Endothelial cell of umbilical vein (primary cell): ENCODE data around the gene RP9. TPM values are rescaled to one million over a fixed set of nuclear protein-coding genes. Genes with fewer than 3 reads are reported as not detected.

Experiments
- BruUV-seq: library from RNA; stranded (reverse); fragments of 400-500 nt; replicated peaks from 2 replicates; lab custom pipeline; 2021; lab: Mats Ljungman, UMichigan
- CTCF ChIA-PET: fragments of 300-600, 350-600 bp; sonication (Branson Sonifier 250); formaldehyde crosslinking; loops from one replicate; lab custom pipeline; 2021; ENCODE audit warnings: antibody characterized with exemption, inconsistent platforms; lab: Charles Lee
- POLR2A ChIA-PET: fragments of 300-600, 350-600 bp; sonication (Branson Sonifier 250); formaldehyde crosslinking; loops from one replicate; lab custom pipeline; 2021; ENCODE audit warnings: antibody characterized with exemption, inconsistent platforms; lab: Charles Lee
- DNase-seq: peaks from one replicate; pipeline ENCODE4 v3.0.0-alpha.2; 2011; ENCODE audit warnings: low read depth, low spot score
- FAIRE-seq: peaks from 2 replicates; lab custom pipeline; 2011; peaks lifted over from hg19 to GRCh38; lab: Jason Lieb, UNC
- H2AFZ ChIP-seq: 2 replicates; pipeline ENCODE4 v1.6.0; 2012; ENCODE audit warnings: low read depth, low read length, control low read depth, inconsistent platforms
- H3K27ac ChIP-seq: 2 replicates; pipeline ENCODE4 v1.5.1; 2011; ENCODE audit warnings: low read depth, mild to moderate bottlenecking, control low read depth, low read length, moderate library complexity; ENCODE audit not compliant: insufficient read depth
- H3K27me3 ChIP-seq, 2 experiments: 2 replicates each; pipeline versions ENCODE4 v1.6.0 to v1.6.1; 2011; ENCODE audit warnings: low read length in 2 of 2, mixed read lengths in 1 of 2; ENCODE audit not compliant: control insufficient read depth in 2 of 2, insufficient read depth in 2 of 2
- H3K36me3 ChIP-seq, 2 experiments: 2 replicates in 1 of 2; 3 replicates in 1 of 2; pipeline ENCODE4 v1.5.1; 2011; ENCODE audit warnings: low read length in 2 of 2, mild to moderate bottlenecking in 1 of 2, moderate library complexity in 1 of 2; ENCODE audit not compliant: control insufficient read depth in 2 of 2, insufficient read depth in 2 of 2; ENCODE audit errors: extremely low read depth in 1 of 2
- H3K4me1 ChIP-seq: 3 replicates; pipeline ENCODE4 v1.5.1; 2011; ENCODE audit warnings: mild to moderate bottlenecking, low read length; ENCODE audit not compliant: control insufficient read depth, insufficient read depth; ENCODE audit errors: extremely low read depth
- H3K4me2 ChIP-seq: 2 replicates; pipeline ENCODE4 v1.6.1; 2011; ENCODE audit warnings: low read length, control low read depth, mixed read lengths; ENCODE audit not compliant: insufficient read depth
- H3K4me3 ChIP-seq, 3 experiments: fragments of 200-600 bp in 1 of 3; sonication (generic), shearing (Covaris generic) in 1 of 3; replicated peaks in 1 of 3; 2 replicates each; pipeline ENCODE4 v1.5.1; 2011 to 2016; ENCODE audit warnings: control low read depth in 3 of 3, low read length in 3 of 3, mild to moderate bottlenecking in 2 of 3, inconsistent platforms in 1 of 3, low read depth in 1 of 3, moderate library complexity in 1 of 3; ENCODE audit not compliant: insufficient read depth in 1 of 3
- H3K79me2 ChIP-seq: 2 replicates; pipeline ENCODE4 v1.6.0; 2012; ENCODE audit warnings: low read length, inconsistent platforms; ENCODE audit not compliant: control insufficient read depth, insufficient read depth
- H3K9ac ChIP-seq: replicated peaks from 2 replicates; pipeline ENCODE3; 2011; ENCODE audit warnings: low read length, control low read depth; ENCODE audit not compliant: insufficient read depth; ENCODE audit errors: extremely low read depth
- H3K9me1 ChIP-seq: replicated peaks from 3 replicates; pipeline ENCODE4 v1.6.0; 2011; ENCODE audit warnings: mild to moderate bottlenecking, low read length; ENCODE audit not compliant: control insufficient read depth, insufficient read depth; ENCODE audit errors: extremely low read depth
- H3K9me3 ChIP-seq: replicated peaks from 2 replicates; pipeline ENCODE4 v1.5.1; 2012; ENCODE audit warnings: low read length, inconsistent platforms; ENCODE audit not compliant: control insufficient read depth, insufficient read depth
- H4K20me1 ChIP-seq: replicated peaks from 2 replicates; pipeline ENCODE3; 2011; ENCODE audit warnings: mild to moderate bottlenecking, low read length; ENCODE audit not compliant: control insufficient read depth, insufficient read depth; ENCODE audit errors: extremely low read depth
- CTCF ChIP-seq, 2 donors: IDR thresholded peaks; 1 replicate in 1 of 2; 2 replicates in 1 of 2; pipeline ENCODE4 v1.5.1; 2011; ENCODE audit warnings: low read length in 2 of 2, mild to moderate bottlenecking in 2 of 2, moderate library complexity in 2 of 2, control low read depth in 1 of 2, inconsistent platforms in 1 of 2, low read depth in 1 of 2; ENCODE audit not compliant: insufficient read depth in 1 of 2; ENCODE audit errors: extremely low read depth in 1 of 2
- EZH2 ChIP-seq: IDR thresholded peaks from 2 replicates; pipeline ENCODE4 v1.6.1; 2012; ENCODE audit warnings: borderline replicate concordance, low read depth, mild to moderate bottlenecking, moderate library complexity, low read length, inconsistent platforms; ENCODE audit not compliant: severe bottlenecking
- FOS ChIP-seq: IDR thresholded peaks from 2 replicates; pipeline ENCODE4 v1.6.1; 2011; ENCODE audit warnings: mild to moderate bottlenecking, low read length, moderate library complexity, borderline replicate concordance; ENCODE audit not compliant: insufficient read depth
- GATA2 ChIP-seq: IDR thresholded peaks from 2 replicates; pipeline ENCODE4 v1.7.0; 2011; ENCODE audit warnings: low read depth, mild to moderate bottlenecking, moderate library complexity, mixed read lengths, low read length; ENCODE audit not compliant: insufficient read length, insufficient read depth
- JUN ChIP-seq: IDR thresholded peaks from 2 replicates; pipeline ENCODE4 v1.6.1; 2011; ENCODE audit warnings: borderline replicate concordance, low read depth; ENCODE audit not compliant: insufficient read length, insufficient read depth
- MYC ChIP-seq: IDR thresholded peaks from one replicate; pipeline ENCODE4 v1.6.1; 2011; ENCODE audit warnings: mild to moderate bottlenecking, low read depth, low read length
- POLR2A ChIP-seq: IDR thresholded peaks from 2 replicates; pipeline ENCODE4 v1.6.1; 2012; ENCODE audit warnings: low read depth, mild to moderate bottlenecking, control low read depth, low read length
- POLR2AphosphoS5 ChIP-seq: IDR thresholded peaks from 2 replicates; pipeline ENCODE4 v1.6.1; 2012; ENCODE audit warnings: low read depth, mild to moderate bottlenecking, control low read depth, low read length, moderate library complexity; ENCODE audit not compliant: insufficient read depth
- dilution Hi-C: fragments of 300-500 bp; cut with MboI; formaldehyde crosslinking; loops from one replicate; pipeline ENCODE4 v1.15.0; 2019; ENCODE audit warnings: low sequenced_read_pairs; ENCODE audit not compliant: extremely low pct_ligation_motif_present
- intact Hi-C: fragments of 100-400 bp; cut with micrococcal nuclease; formaldehyde crosslinking; loops from one replicate; pipeline ENCODE4 v1.10.0; 2022
- polyA plus RNA-seq, 4 experiments: library from polyadenylated mRNA; depleted of rRNA in 3 of 4; stranded (reverse) in 3 of 4; unstranded in 1 of 4; fragments of >200 nt; gene quantifications; 2 replicates each; pipeline versions ENCODE4 v1.2.1 to v1.2.3, GENCODE V29; 2011 to 2012; ENCODE audit warnings: missing spikeins in 1 of 4
- total RNA-seq: library from RNA; stranded (reverse); gene quantifications from 2 replicates; pipeline ENCODE4 v1.2.3, GENCODE V29; 2021
- TF ChIP-seq, protein P1 (sequence below): IDR thresholded peaks from 2 replicates; pipeline ENCODE4 v1.6.1; 2011; ENCODE audit not compliant: insufficient read depth, insufficient read length

RP9 gene
- total and polyA plus RNA-seq, 2 donors (not counting 3 experiments of a cell fraction or from before 2014, with no cell fraction given), result 16.0 to 18.5 TPM

- no peaks in the 10 kb centered on the region for H3K4me1 ChIP-seq
- DNase-seq, result no peak
- no peaks in the 10 kb centered on the region for H3K9me1 ChIP-seq
- no peak for TF ChIP-seq MYC
- TF ChIP-seq, protein P1, sequence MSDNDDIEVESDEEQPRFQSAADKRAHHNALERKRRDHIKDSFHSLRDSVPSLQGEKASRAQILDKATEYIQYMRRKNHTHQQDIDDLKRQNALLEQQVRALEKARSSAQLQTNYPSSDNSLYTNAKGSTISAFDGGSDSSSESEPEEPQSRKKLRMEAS, result no peak
- no peak for TF ChIP-seq JUN
- TF ChIP-seq GATA2, result no peak
- no peak for TF ChIP-seq POLR2A
- no peak for TF ChIP-seq FOS
- TF ChIP-seq EZH2, result no peak
- TF ChIP-seq POLR2AphosphoS5, result no peak
- no peak for TF ChIP-seq CTCF (IDR thresholded peaks at IDR 0.05; ENCODE audit: extremely low read depth in 1 of 2, insufficient read depth in 1 of 2, low read depth in 1 of 2, low read length in 2 of 2)
- ChIA-PET POLR2A (no interaction called here), CTCF (no interaction called here)
- no peaks in the 10 kb centered on the region for H3K79me2 ChIP-seq
- BruUV-seq, result no TSS peak
- no peaks in the 10 kb centered on the region for H3K27me3 ChIP-seq
- H3K4me3 ChIP-seq, result no peak overlapping the region
- no peaks in the 10 kb centered on the region for H3K9me3 ChIP-seq
- no peak overlapping the region for H3K27ac ChIP-seq
- intact Hi-C loops (no loop called here), dilution Hi-C loops (no loop called here)
- H3K4me2 ChIP-seq, result no peak overlapping the region
- no peak for FAIRE-seq
- H2AFZ ChIP-seq, result no peak overlapping the region
- H3K9ac ChIP-seq, result no peak overlapping the region
- H3K36me3 ChIP-seq, result no peaks in the 10 kb centered on the region
- H4K20me1 ChIP-seq, result no peaks in the 10 kb centered on the region
Measured at GRCh38 chr7:33157781-33158180, 48.6 kb upstream of the RP9 start.
